Stimulated activated CD8-positive, alpha-beta memory T cell treated with anti-CD3 and anti-CD28 coated beads, Interleukin-4, amount 100 ng/mL, for 1 hour (primary cell): ENCODE data around the gene SPATA31E1.
"Not testable (repeated sequence)": the region's sequence is repeated elsewhere in the genome, so short reads cannot be mapped to it uniquely, and the experiment has no call there.

Source experiments
- DNase-seq, 2 donors: peaks; one replicate each; pipeline ENCODE4 v3.0.0-alpha.2; 2020; ENCODE audit warnings: low read depth in 2 of 2, low spot score in 1 of 2

Gene SPATA31E1

DNA sequence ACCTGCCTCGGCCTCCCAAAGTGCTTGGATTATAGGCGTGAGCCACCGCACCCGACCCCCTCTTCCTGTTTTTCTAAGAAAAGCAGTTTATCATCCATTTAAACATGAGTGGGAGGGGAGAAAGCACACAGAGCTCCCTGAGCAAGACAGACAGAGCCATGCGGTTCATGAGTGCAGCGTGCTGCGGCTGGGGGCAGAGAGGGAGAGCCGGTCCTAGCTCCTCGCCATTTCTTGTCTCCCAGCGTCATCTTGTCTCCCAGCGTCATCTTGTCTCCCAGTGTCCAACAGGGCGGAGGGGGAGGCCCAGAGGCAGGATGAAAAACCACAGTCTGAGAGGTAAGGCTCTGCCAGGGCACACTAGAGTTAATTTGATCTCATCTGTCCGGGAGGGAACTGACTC is 36.3 kb downstream of the SPATA31E1 start:
- DNase-seq = not testable (repeated sequence)

- DNase-seq = not testable (repeated sequence)
Measured at GRCh38 chr9:87921561-87921960, 38.9 kb downstream of the SPATA31E1 start.

GRCh38 chr9:87923012-87923411 is 40.3 kb downstream of the SPATA31E1 start:
- not testable (repeated sequence) for DNase-seq

GRCh38 chr9:87924851-87925250 is 42.2 kb downstream of the SPATA31E1 start:
- DNase-seq = not testable (repeated sequence)

DNA sequence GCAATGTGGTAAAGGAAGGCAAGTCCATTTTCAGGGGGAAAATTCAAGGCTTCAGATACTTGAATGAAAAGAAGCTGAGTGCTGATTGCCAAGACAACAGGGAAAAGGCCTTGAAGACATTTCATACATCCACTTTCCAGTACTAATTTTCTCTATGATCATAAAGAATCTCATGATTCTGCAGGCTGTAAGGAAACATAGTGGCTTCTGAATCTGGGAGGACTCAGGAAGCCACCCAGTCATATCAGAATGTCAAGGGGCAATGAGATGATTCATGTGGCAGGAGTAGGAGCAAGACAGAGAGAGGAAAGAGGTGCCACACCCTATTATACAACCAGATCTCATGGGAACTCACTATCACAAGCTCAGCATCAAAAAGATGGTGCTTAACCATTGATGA is 46.5 kb downstream of the SPATA31E1 start:
- not testable (repeated sequence) for DNase-seq

GRCh38 chr9:87934444-87934843 is 51.8 kb downstream of the SPATA31E1 start:
- DNase-seq = not testable (repeated sequence)

- DNase-seq = not testable (repeated sequence)
Measured at GRCh38 chr9:87937352-87937751, 54.7 kb downstream of the SPATA31E1 start.

GRCh38 chr9:87937918-87938317 is 55.2 kb downstream of the SPATA31E1 start:
- DNase-seq = not testable (repeated sequence)

- DNase-seq = not testable (repeated sequence)
Measured at GRCh38 chr9:87938336-87938735, 55.7 kb downstream of the SPATA31E1 start.
